NOMO-1 treated with dmso at 0.1 percent for 144 hours (cell line): ENCODE measurements around the gene SUN1.
A peak's percentile ranks its signal among the peaks of the same experiment; 100 is the strongest.

Experiments
- DNase-seq: peaks from one replicate; lab custom pipeline; 2025; ENCODE audit not compliant: unreplicated experiment; lab: John Stamatoyannopoulos, UW

SUN1 gene

GRCh38 chr7:901041-901387, 68.7 kb downstream of the SUN1 start:
- DNase-seq: no peak

- DNase-seq: no peak
Measured at GRCh38 chr7:901388-902154, 69.3 kb downstream of the SUN1 start.

- DNase-seq: no peak
Measured at GRCh38 chr7:902996-903395, 70.7 kb downstream of the SUN1 start.

GRCh38 chr7:903921-904755, 71.9 kb downstream of the SUN1 start:
- DNase-seq: no peak

GRCh38 chr7:904847-905246, 72.6 kb downstream of the SUN1 start:
- no peak for DNase-seq

- DNase-seq: no peak
Measured at GRCh38 chr7:906776-907157, 74.5 kb downstream of the SUN1 start.

- DNase-seq: no peak
Measured at GRCh38 chr7:907158-907980, 75.1 kb downstream of the SUN1 start.

GRCh38 chr7:908159-908581, 75.9 kb downstream of the SUN1 start:
- no peak for DNase-seq

GRCh38 chr7:908591-909357, 76.5 kb downstream of the SUN1 start:
- DNase-seq: peak; percentile 33

- DNase-seq: peak; percentile 80
Measured at GRCh38 chr7:909358-910329, 77.4 kb downstream of the SUN1 start.

GRCh38 chr7:910441-910861, 78.2 kb downstream of the SUN1 start:
- DNase-seq: no peak

- DNase-seq: no peak
Measured at GRCh38 chr7:910931-911431, 78.7 kb downstream of the SUN1 start.

- DNase-seq: no peak
Measured at GRCh38 chr7:911791-912480, 79.7 kb downstream of the SUN1 start.

- DNase-seq: no peak
Measured at GRCh38 chr7:913736-914520, 81.7 kb downstream of the SUN1 start.

- no peak for DNase-seq
Measured at GRCh38 chr7:914521-915194, 82.4 kb downstream of the SUN1 start.

- no peak for DNase-seq
Measured at GRCh38 chr7:915291-916218, 83.3 kb downstream of the SUN1 start.
